ENCODE data around the gene CACNA1A. TPM values are rescaled to one million over a fixed set of nuclear protein-coding genes. Genes with fewer than 3 reads are reported as not detected.
A peak's percentile ranks its signal among the peaks of the same experiment; 100 is the strongest.

Gene CACNA1A
- total RNA-seq, 1 donor from 2014 or later: 8.6 TPM

- H3K27ac ChIP-seq: no peak overlapping the region
- no peak for TF ChIP-seq POLR2A (IDR thresholded peaks at IDR 0.05)
- TF ChIP-seq POLR2AphosphoS5 (IDR thresholded peaks at IDR 0.05; ENCODE audit: insufficient read depth in 1 of 2, low read depth in 1 of 2): no peak
- TF ChIP-seq, protein P1, sequence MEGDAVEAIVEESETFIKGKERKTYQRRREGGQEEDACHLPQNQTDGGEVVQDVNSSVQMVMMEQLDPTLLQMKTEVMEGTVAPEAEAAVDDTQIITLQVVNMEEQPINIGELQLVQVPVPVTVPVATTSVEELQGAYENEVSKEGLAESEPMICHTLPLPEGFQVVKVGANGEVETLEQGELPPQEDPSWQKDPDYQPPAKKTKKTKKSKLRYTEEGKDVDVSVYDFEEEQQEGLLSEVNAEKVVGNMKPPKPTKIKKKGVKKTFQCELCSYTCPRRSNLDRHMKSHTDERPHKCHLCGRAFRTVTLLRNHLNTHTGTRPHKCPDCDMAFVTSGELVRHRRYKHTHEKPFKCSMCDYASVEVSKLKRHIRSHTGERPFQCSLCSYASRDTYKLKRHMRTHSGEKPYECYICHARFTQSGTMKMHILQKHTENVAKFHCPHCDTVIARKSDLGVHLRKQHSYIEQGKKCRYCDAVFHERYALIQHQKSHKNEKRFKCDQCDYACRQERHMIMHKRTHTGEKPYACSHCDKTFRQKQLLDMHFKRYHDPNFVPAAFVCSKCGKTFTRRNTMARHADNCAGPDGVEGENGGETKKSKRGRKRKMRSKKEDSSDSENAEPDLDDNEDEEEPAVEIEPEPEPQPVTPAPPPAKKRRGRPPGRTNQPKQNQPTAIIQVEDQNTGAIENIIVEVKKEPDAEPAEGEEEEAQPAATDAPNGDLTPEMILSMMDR (IDR thresholded peaks at IDR 0.05): no peak
- intact Hi-C loops (cut with DNase I): no loop called here
- H3K4me1 ChIP-seq: peaks cover 8% of the 10 kb centered on the region
- no peak for DNase-seq (ENCODE audit: extremely low spot score in 2 of 2)
- no peak overlapping the region for H3K4me3 ChIP-seq
- H3K36me3 ChIP-seq: no peaks in the 10 kb centered on the region
- H3K9me3 ChIP-seq: no peaks in the 10 kb centered on the region
- H3K27me3 ChIP-seq: peaks cover 5% of the 10 kb centered on the region
These were observed 853 bp upstream of the CACNA1A start for GRCh38 chr19:13507053-13507611.

DNA sequence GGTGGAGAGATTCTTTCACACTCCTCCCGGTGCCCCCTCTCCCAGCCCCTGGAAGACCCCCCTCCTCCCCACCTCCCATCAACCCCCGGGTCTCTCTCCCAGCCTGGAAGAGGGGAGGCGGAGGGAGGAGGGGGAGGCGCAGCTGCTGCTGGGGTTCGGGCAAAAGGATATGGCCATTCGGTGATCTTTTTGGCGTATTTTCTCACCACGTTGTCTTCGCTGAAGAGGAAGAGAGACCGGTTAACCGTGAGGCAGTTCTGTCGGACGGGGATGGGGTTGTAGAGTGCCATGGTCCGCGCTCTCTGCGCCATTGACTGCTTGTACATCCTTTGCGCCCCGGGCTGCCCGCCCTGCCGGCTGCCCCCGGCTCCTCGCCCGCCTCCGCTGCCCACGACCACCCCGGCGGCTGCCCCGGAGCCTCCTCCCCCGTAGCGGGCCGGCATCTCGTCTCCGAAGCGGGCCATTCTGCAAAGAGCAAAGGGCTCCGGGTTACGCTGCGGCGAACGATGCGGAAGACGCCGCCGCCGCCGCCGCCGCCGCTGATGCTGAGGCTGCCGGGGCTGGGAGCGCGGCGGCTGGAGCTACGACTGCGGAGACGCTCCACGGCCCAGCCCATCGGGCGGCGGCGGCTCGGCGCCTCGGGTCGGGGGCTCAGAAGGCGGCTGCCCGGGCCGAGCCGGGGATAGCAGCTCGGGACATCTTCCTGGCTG, 363 bp downstream of the CACNA1A start:
- no peak overlapping the region for H3K27ac ChIP-seq
- intact Hi-C loops (cut with DNase I): no loop called here
- peaks cover 5% of the 10 kb centered on the region for H3K27me3 ChIP-seq
- H3K4me1 ChIP-seq: peaks cover 8% of the 10 kb centered on the region
- no peak for DNase-seq (ENCODE audit: extremely low spot score in 2 of 2)
- TF ChIP-seq POLR2A (IDR thresholded peaks at IDR 0.05): no peak
- no peak for TF ChIP-seq POLR2AphosphoS5 (IDR thresholded peaks at IDR 0.05; ENCODE audit: insufficient read depth in 1 of 2, low read depth in 1 of 2)
- TF ChIP-seq, protein P1 (IDR thresholded peaks at IDR 0.05): no peak
- peak overlapping the region; percentile 27 to 37 for H3K4me3 ChIP-seq
- no peaks in the 10 kb centered on the region for H3K36me3 ChIP-seq
- no peaks in the 10 kb centered on the region for H3K9me3 ChIP-seq

DNA sequence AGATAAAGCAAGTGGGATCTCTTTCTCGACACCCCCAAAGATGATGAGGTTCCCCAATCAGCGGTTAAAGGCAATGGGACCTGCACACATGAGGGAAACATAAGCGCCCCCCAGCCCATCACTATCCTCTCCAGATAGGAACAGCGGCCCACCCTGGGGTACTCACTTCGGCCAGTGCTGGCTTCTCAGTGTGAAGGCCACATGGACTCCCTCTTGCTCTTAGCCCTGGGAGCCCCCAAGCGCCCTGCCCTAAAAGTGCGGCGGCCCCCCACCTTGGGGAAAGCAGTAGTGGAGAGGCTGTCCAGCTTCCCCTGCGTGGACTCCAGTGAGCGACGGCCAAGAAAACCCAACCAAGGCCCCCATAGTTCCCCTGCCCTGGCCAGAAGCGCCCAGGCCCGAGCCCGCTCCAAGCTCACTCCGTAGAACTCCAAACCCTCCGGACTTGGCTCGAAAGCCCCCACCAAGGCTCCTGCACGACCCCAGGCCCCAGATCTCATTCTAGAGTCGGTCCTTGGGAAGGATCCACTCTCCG, 1.0 kb downstream of the CACNA1A start:
- H3K9me3 ChIP-seq: no peaks in the 10 kb centered on the region
- TF ChIP-seq POLR2A (IDR thresholded peaks at IDR 0.05) (no peak), POLR2AphosphoS5 (IDR thresholded peaks at IDR 0.05; ENCODE audit: insufficient read depth in 1 of 2, low read depth in 1 of 2) (no peak)
- TF ChIP-seq, protein P1 (IDR thresholded peaks at IDR 0.05): no peak
- peaks cover 8% of the 10 kb centered on the region for H3K4me1 ChIP-seq
- no peak overlapping the region for H3K27ac ChIP-seq
- H3K36me3 ChIP-seq: no peaks in the 10 kb centered on the region
- H3K27me3 ChIP-seq: peaks cover 5% of the 10 kb centered on the region
- intact Hi-C loops (cut with DNase I): no loop called here
- H3K4me3 ChIP-seq: no peak overlapping the region
- DNase-seq (ENCODE audit: extremely low spot score in 2 of 2): no peak

- peaks cover 8% of the 10 kb centered on the region for H3K4me1 ChIP-seq
- H3K27ac ChIP-seq: no peak overlapping the region
- TF ChIP-seq POLR2AphosphoS5 (IDR thresholded peaks at IDR 0.05; ENCODE audit: insufficient read depth in 1 of 2, low read depth in 1 of 2): no peak
- TF ChIP-seq, protein P1 (IDR thresholded peaks at IDR 0.05): no peak
- TF ChIP-seq POLR2A (IDR thresholded peaks at IDR 0.05): no peak
- H3K27me3 ChIP-seq: peaks cover 5% of the 10 kb centered on the region
- intact Hi-C loops (cut with DNase I): no loop called here
- DNase-seq (ENCODE audit: extremely low spot score in 2 of 2): no peak
- H3K9me3 ChIP-seq: no peaks in the 10 kb centered on the region
- no peak overlapping the region for H3K4me3 ChIP-seq
- no peaks in the 10 kb centered on the region for H3K36me3 ChIP-seq
These were observed 2.6 kb downstream of the CACNA1A start for GRCh38 chr19:13503570-13504235.
